WTC11 (cell line): ENCODE results near the gene HSH2D. TPM values are rescaled to one million over a fixed set of nuclear protein-coding genes. Genes with fewer than 3 reads are reported as not detected.

Source experiments
- ATAC-seq: fragments of 200-7000 bp; cut with Tn5 transposase; 2 replicates; pipeline ENCODE4 v1.10.0; 2021; ENCODE audit warnings: mild to moderate bottlenecking, moderate library complexity
- CTCF ChIA-PET: fragments of 300-600 bp; sonication (Branson Sonifier 250); formaldehyde crosslinking; loops from one replicate; lab custom pipeline; 2021; ENCODE audit warnings: antibody characterized with exemption; lab: Charles Lee
- POLR2A ChIA-PET: fragments of 350-600 bp; sonication (Branson Sonifier 250); formaldehyde crosslinking; loops from one replicate; lab custom pipeline; 2021; ENCODE audit warnings: antibody characterized with exemption; lab: Charles Lee
- DNase-seq: peaks from one replicate; pipeline ENCODE4 v3.0.0; 2021; ENCODE audit warnings: low spot score
- H3K27ac Mint-ChIP-seq: 2 replicates; pipeline ENCODE4 v1.8.0; 2021; ENCODE audit warnings: mixed read lengths
- H3K27me3 Mint-ChIP-seq: 2 replicates; pipeline ENCODE4 v1.8.0; 2021; ENCODE audit warnings: low read depth, mild to moderate bottlenecking, moderate library complexity, mixed read lengths
- H3K36me3 Mint-ChIP-seq: 2 replicates; pipeline ENCODE4 v1.8.0; 2021; ENCODE audit warnings: mixed read lengths
- H3K4me1 Mint-ChIP-seq: 2 replicates; pipeline ENCODE4 v1.8.0; 2022; ENCODE audit warnings: mixed read lengths
- H3K4me3 Mint-ChIP-seq: 2 replicates; pipeline ENCODE4 v1.8.0; 2021; ENCODE audit warnings: mild to moderate bottlenecking, moderate library complexity, mixed read lengths
- H3K9me3 Mint-ChIP-seq: 2 replicates; pipeline ENCODE4 v1.8.0; 2021; ENCODE audit warnings: mixed read lengths
- CREM ChIP-seq: sonication (generic); formaldehyde crosslinking; IDR thresholded peaks from 2 replicates; pipeline ENCODE4 v1.8.1; 2022; ENCODE audit warnings: mild to moderate bottlenecking, missing genetic modification reagents, moderate library complexity
- GABPB1 ChIP-seq: sonication (generic); formaldehyde crosslinking; IDR thresholded peaks from 2 replicates; pipeline ENCODE4 v1.8.1; 2023; ENCODE audit warnings: mild to moderate bottlenecking, missing genetic modification reagents
- NR1H2 ChIP-seq: sonication (generic); formaldehyde crosslinking; IDR thresholded peaks from 2 replicates; pipeline ENCODE4 v1.9.0; 2021; ENCODE audit warnings: mild to moderate bottlenecking, moderate library complexity, missing genetic modification reagents
- NR3C1 ChIP-seq: sonication (generic); formaldehyde crosslinking; conservative IDR thresholded peaks from 2 replicates; pipeline ENCODE4 v1.8.1; 2023; ENCODE audit warnings: low read depth, mild to moderate bottlenecking, missing genetic modification reagents
- SP1 ChIP-seq: sonication (generic); formaldehyde crosslinking; conservative IDR thresholded peaks from 2 replicates; pipeline ENCODE4 v1.8.1; 2022; ENCODE audit warnings: missing genetic modification reagents
- ZNF263 ChIP-seq: sonication (generic); formaldehyde crosslinking; IDR thresholded peaks from 2 replicates; pipeline ENCODE4 v1.8.1; 2022; ENCODE audit warnings: low read depth, mild to moderate bottlenecking, moderate library complexity, missing genetic modification reagents
- total RNA-seq: library from RNA; stranded (reverse); gene quantifications from 3 replicates; pipeline ENCODE4 v1.2.3, GENCODE V29; 2021
- TF ChIP-seq, protein P1 (sequence below): sonication (generic); formaldehyde crosslinking; IDR thresholded peaks from 2 replicates; pipeline ENCODE4 v1.8.1; 2023; ENCODE audit warnings: mild to moderate bottlenecking, moderate library complexity, missing genetic modification reagents
- TF ChIP-seq, protein P2 (sequence below): sonication (generic); formaldehyde crosslinking; conservative IDR thresholded peaks from 2 replicates; pipeline ENCODE4 v1.8.1; 2022; ENCODE audit warnings: mild to moderate bottlenecking, missing genetic modification reagents
- TF ChIP-seq, protein P3 (sequence below): sonication (generic); formaldehyde crosslinking; IDR thresholded peaks from 2 replicates; pipeline ENCODE4 v1.8.0; 2022; ENCODE audit warnings: missing genetic modification reagents

The HSH2D gene
- total RNA-seq, 1 experiment from 2014 or later, result 1.6 TPM

DNA sequence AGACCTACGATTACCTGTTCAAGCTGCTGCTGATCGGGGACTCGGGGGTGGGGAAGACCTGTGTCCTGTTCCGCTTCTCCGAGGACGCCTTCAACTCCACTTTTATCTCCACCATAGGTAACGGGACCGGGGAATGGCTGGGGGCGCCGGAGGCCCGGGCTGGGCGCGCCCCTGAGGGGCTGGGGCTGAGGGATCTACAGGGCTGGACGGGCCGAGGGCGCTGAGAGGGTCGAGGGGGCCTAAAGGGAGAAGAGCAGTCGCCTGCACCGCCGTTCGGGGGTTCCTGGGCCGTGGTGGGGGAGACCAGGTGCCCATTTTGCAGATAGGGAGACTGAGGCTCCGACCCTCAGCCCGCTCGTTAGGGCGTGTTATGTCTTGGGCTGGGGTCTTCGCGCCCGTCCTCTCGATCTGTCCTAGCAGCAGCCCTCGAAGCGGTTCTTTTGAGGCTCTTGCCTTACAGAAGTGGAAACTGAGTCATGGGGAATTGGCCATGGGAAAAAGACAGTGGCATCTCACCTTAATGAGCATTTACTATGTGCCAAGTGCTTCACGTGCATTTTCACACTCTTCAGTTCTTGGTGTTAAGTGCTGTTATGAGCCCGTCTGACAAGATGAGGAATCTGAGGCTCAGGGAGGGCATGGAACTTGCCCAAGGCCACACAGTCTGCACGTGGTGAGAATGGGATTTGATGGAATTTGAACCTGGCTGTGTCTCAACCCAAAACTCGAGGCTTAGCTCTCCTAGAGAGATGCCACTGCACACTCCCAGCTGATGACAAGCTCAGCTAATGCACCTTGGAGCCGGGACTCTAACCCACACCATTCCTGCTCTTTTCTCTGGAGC is 31.4 kb upstream of the HSH2D start (continued):
- TF ChIP-seq CREM (CRISPR knock-in tag) (0 out of 2 replicates have a peak, but pooled peaks have one; percentile 4), GABPB1 (CRISPR knock-in tag) (no peak), SP1 (no peak)
- TF ChIP-seq, protein P1, sequence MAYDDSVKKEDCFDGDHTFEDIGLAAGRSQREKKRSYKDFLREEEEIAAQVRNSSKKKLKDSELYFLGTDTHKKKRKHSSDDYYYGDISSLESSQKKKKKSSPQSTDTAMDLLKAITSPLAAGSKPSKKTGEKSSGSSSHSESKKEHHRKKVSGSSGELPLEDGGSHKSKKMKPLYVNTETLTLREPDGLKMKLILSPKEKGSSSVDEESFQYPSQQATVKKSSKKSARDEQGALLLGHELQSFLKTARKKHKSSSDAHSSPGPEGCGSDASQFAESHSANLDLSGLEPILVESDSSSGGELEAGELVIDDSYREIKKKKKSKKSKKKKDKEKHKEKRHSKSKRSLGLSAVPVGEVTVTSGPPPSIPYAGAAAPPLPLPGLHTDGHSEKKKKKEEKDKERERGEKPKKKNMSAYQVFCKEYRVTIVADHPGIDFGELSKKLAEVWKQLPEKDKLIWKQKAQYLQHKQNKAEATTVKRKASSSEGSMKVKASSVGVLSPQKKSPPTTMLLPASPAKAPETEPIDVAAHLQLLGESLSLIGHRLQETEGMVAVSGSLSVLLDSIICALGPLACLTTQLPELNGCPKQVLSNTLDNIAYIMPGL (CRISPR knock-in tag), result no peak
- TF ChIP-seq, protein P2, sequence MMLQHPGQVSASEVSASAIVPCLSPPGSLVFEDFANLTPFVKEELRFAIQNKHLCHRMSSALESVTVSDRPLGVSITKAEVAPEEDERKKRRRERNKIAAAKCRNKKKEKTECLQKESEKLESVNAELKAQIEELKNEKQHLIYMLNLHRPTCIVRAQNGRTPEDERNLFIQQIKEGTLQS (CRISPR knock-in tag), result no peak

DNA sequence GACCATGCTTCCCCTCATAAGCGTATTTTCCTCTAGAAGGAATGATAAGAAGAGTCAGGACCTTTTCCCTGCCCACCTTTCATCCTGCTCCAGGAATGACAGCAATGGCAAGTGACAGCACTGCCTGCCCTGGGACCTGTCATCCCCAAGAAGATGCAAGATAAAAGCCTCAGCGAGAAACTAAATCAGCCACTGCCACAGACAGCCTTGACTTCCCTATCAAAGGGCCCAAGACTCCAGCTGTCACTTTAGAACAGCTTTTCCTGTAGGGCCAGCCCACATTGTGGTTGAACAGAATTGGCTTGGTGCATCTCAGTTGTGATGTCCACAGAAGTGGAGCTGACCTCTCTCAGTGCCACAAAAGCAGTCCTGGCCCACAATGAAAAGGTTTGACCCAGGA is 30.7 kb upstream of the HSH2D start:
- Mint-ChIP-seq H3K27me3 (peaks cover 2% of the 10 kb centered on the region; the same call in 1 of the 2 replicates), H3K4me3 (peak overlapping the region; percentile 96), H3K36me3 (peaks cover 7% of the 10 kb centered on the region), H3K9me3 (no peaks in the 10 kb centered on the region), H3K4me1 (peaks cover 8% of the 10 kb centered on the region), H3K27ac (no peak overlapping the region)
- TF ChIP-seq, protein P3, sequence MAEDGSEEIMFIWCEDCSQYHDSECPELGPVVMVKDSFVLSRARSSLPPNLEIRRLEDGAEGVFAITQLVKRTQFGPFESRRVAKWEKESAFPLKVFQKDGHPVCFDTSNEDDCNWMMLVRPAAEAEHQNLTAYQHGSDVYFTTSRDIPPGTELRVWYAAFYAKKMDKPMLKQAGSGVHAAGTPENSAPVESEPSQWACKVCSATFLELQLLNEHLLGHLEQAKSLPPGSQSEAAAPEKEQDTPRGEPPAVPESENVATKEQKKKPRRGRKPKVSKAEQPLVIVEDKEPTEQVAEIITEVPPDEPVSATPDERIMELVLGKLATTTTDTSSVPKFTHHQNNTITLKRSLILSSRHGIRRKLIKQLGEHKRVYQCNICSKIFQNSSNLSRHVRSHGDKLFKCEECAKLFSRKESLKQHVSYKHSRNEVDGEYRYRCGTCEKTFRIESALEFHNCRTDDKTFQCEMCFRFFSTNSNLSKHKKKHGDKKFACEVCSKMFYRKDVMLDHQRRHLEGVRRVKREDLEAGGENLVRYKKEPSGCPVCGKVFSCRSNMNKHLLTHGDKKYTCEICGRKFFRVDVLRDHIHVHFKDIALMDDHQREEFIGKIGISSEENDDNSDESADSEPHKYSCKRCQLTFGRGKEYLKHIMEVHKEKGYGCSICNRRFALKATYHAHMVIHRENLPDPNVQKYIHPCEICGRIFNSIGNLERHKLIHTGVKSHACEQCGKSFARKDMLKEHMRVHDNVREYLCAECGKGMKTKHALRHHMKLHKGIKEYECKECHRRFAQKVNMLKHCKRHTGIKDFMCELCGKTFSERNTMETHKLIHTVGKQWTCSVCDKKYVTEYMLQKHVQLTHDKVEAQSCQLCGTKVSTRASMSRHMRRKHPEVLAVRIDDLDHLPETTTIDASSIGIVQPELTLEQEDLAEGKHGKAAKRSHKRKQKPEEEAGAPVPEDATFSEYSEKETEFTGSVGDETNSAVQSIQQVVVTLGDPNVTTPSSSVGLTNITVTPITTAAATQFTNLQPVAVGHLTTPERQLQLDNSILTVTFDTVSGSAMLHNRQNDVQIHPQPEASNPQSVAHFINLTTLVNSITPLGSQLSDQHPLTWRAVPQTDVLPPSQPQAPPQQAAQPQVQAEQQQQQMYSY (CRISPR knock-in tag), result no peak
- 0 out of 2 replicates have a peak, but pooled peaks have one; percentile 24 for TF ChIP-seq NR1H2 (CRISPR knock-in tag)
- TF ChIP-seq ZNF263 (CRISPR knock-in tag), result no peak
- no peak for TF ChIP-seq NR3C1 (CRISPR knock-in tag)
- DNase-seq (no peak), ATAC-seq (no peak)
- CTCF ChIA-PET, result interaction anchor here (1.3 to 3.1 kb wide), 2 partner anchors 72 to 73 kb away, joined by 3 to 22 read pairs; no protein-coding TSS in a partner anchor
- POLR2A ChIA-PET, result no interaction called here

DNA sequence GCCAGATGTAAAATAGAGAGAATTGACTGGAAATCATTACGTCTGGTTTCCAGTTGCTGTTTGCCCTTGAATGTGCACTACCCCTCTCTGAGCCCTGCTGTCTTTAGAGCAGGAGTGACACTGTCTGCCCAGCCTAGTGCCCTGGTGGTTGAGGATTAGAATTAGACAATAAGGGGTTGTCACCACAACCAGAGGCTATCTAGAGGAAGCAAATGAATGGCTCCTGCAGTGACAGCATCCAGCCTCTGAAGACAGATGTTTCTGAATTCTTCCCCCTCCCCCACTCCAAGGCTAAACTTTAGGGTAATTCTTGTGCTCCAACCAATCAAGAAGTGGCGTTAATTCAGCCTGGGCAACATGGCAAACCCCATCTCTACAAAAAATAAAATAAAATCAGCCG is 29.8 kb upstream of the HSH2D start:
- TF ChIP-seq, protein P1 (CRISPR knock-in tag), result no peak
- H3K4me3 Mint-ChIP-seq, result peak overlapping the region; percentile 49
- DNase-seq, result no peak
- no peaks in the 10 kb centered on the region for H3K9me3 Mint-ChIP-seq
- H3K36me3 Mint-ChIP-seq, result peaks cover 17% of the 10 kb centered on the region
- H3K27me3 Mint-ChIP-seq, result peaks cover 2% of the 10 kb centered on the region; the same call in 1 of the 2 replicates
- ATAC-seq, result no peak
- CTCF ChIA-PET, result interaction anchor here (1.3 kb wide), 1 partner anchor 72 kb away, joined by 3 read pairs; no protein-coding TSS in a partner anchor
- H3K27ac Mint-ChIP-seq, result no peak overlapping the region; the same call in 1 of the 2 replicates
- POLR2A ChIA-PET, result no interaction called here
- peaks cover 8% of the 10 kb centered on the region for H3K4me1 Mint-ChIP-seq
